Upper lobe of left lung (tissue), 6 donors: ENCODE results near the gene PLEKHH3. TPM values are rescaled to one million over a fixed set of nuclear protein-coding genes. Genes with fewer than 3 reads are reported as not detected.
A peak's percentile ranks its signal among the peaks of the same experiment; 100 is the strongest.

Experiments
- ATAC-seq, 2 donors: fragments of 200-7000 bp; cut with Tn5 transposase; one replicate each; pipeline ENCODE4 v1.9.1; 2022; ENCODE audit warnings: mild to moderate bottlenecking in 2 of 2, moderate library complexity in 2 of 2; ENCODE audit not compliant: low FRiP score in 2 of 2
- DNase-seq, 2 donors: peaks; one replicate each; pipeline ENCODE4 v3.0.0-alpha.2; 2019 to 2020
- H3K27ac ChIP-seq, 4 donors: fragments of 200-600 bp; sonication (generic); one replicate each; pipeline ENCODE4 v1.5.1; 2016 to 2019
- H3K27me3 ChIP-seq, 4 donors: fragments of 200-600 bp; sonication (generic); one replicate each; pipeline ENCODE4 v1.5.1; 2017 to 2019
- H3K36me3 ChIP-seq, 4 donors: fragments of 200-600 bp; sonication (generic); one replicate each; pipeline ENCODE4 v1.5.1; 2016 to 2019
- H3K4me1 ChIP-seq, 4 donors: fragments of 200-600 bp; sonication (generic); one replicate each; pipeline ENCODE4 v1.5.1; 2018 to 2019
- H3K4me3 ChIP-seq, 4 donors: fragments of 200-600 bp; sonication (generic); one replicate each; pipeline ENCODE4 v1.5.1; 2017 to 2019; ENCODE audit warnings: mild to moderate bottlenecking in 2 of 4, moderate library complexity in 1 of 4
- H3K9me3 ChIP-seq, 4 donors: fragments of 200-600 bp; sonication (generic); one replicate each; pipeline ENCODE4 v1.5.1; 2018 to 2019
- CTCF ChIP-seq, 6 experiments: fragments of 450-650 bp in 4 of 6; fragments of 200-600 bp in 2 of 6; sonication (generic) in 2 of 6; IDR thresholded peaks; one replicate each; pipeline ENCODE4 v1.5.1; 2016 to 2019; ENCODE audit warnings: antibody characterized with exemption in 6 of 6
- EP300 ChIP-seq, 4 donors: sonication (generic); formaldehyde crosslinking; IDR thresholded peaks; one replicate each; pipeline ENCODE4 v1.5.1; 2017; ENCODE audit warnings: antibody characterized with exemption in 4 of 4, control low read depth in 2 of 4
- POLR2A ChIP-seq, 4 donors: fragments of 450-650 bp; IDR thresholded peaks; one replicate each; pipeline ENCODE4 v1.5.1; 2016 to 2017; ENCODE audit warnings: antibody characterized with exemption in 4 of 4, mild to moderate bottlenecking in 2 of 4
- POLR2AphosphoS5 ChIP-seq, 2 donors: sonication (generic); formaldehyde crosslinking; IDR thresholded peaks; one replicate each; pipeline ENCODE4 v1.5.1; 2017; ENCODE audit warnings: antibody characterized with exemption in 2 of 2
- WGBS, 2 donors: methylation state at CpG; one replicate each; pipeline ENCODE4 v1.1.5; 2017 to 2018; 5-methylcytosine and 5-hydroxymethylcytosine counted together
- total RNA-seq, 6 donors: library from RNA; depleted of rRNA in 4 of 6; stranded (reverse); fragments of >200 nt in 4 of 6; gene quantifications; one replicate each; pipeline versions ENCODE4 v1.1.0 to v1.2.1, GENCODE V29; 2016 to 2021
- donor health status: DM: no; HTN: no; CAD: no; lungs with moderate emphysema.
- donor health status: DM: no; HTN: yes; CAD: no; lungs with severe emphysema.

Gene PLEKHH3
- total RNA-seq, 6 donors from 2014 or later, result 18.4 to 93.2 (median 28.4) TPM

- DNase-seq (no peak), ATAC-seq (no peak)
- no peak for TF ChIP-seq POLR2A (IDR thresholded peaks at IDR 0.05)
- TF ChIP-seq EP300 (IDR thresholded peaks at IDR 0.05), result no peak
- no peak for TF ChIP-seq CTCF (IDR thresholded peaks at IDR 0.05)
- TF ChIP-seq POLR2AphosphoS5 (IDR thresholded peaks at IDR 0.05), result no peak
- H3K9me3 ChIP-seq, result no peaks in the 10 kb centered on the region
- H3K27ac ChIP-seq, result no peak overlapping the region
- no peaks in the 10 kb centered on the region for H3K27me3 ChIP-seq
- H3K36me3 ChIP-seq, result peaks cover 13 to 77% (median 28%) of the 10 kb centered on the region in 4 donors
- no peaks in the 10 kb centered on the region for H3K4me1 ChIP-seq
- 93% methylated on average over 14 to 19 of the region's 19 CpGs for WGBS, 2 donors
- H3K4me3 ChIP-seq, result no peak overlapping the region
Measured at GRCh38 chr17:42697108-42697811, 20.5 kb upstream of the PLEKHH3 start.

GRCh38 chr17:42695500-42695899 is 18.7 kb upstream of the PLEKHH3 start:
- Histone ChIP-seq H3K36me3 (peaks cover 8 to 72% (median 16%) of the 10 kb centered on the region in 4 donors), H3K4me1 (no peaks in the 10 kb centered on the region), H3K27ac (no peak overlapping the region), H3K4me3 (no peak overlapping the region), H3K27me3 (no peaks in the 10 kb centered on the region), H3K9me3 (no peaks in the 10 kb centered on the region)
- ATAC-seq (no peak), DNase-seq (peak in 1 of 2 donors; percentile 59)
- no peak for TF ChIP-seq POLR2AphosphoS5 (IDR thresholded peaks at IDR 0.05)
- 89 to 95% methylated on average over 10 to 18 of the region's 20 CpGs for WGBS, 2 donors

- 93 to 98% methylated on average over 3 of the region's 3 CpGs for WGBS, 2 donors
- H3K36me3 ChIP-seq, result peaks cover 8 to 73% (median 17%) of the 10 kb centered on the region in 4 donors
Measured at GRCh38 chr17:42694524-42694923, 17.7 kb upstream of the PLEKHH3 start.

GRCh38 chr17:42692489-42692888 is 15.7 kb upstream of the PLEKHH3 start:
- WGBS, 2 donors, result 86 to 91% methylated on average over 10 to 11 of the region's 11 CpGs
- H3K9me3 ChIP-seq, result no peaks in the 10 kb centered on the region
- ATAC-seq (no peak), DNase-seq (no peak)
- no peak for TF ChIP-seq CTCF (IDR thresholded peaks at IDR 0.05)
- no peak for TF ChIP-seq EP300 (IDR thresholded peaks at IDR 0.05)
- no peak overlapping the region for H3K27ac ChIP-seq
- no peak overlapping the region for H3K4me3 ChIP-seq
- no peaks in the 10 kb centered on the region for H3K4me1 ChIP-seq
- H3K27me3 ChIP-seq, result no peaks in the 10 kb centered on the region
- peaks cover 8 to 70% (median 15%) of the 10 kb centered on the region in 4 donors for H3K36me3 ChIP-seq

More at GRCh38 chr17:42694524-42694923, 17.7 kb upstream of the PLEKHH3 start:
- DNase-seq (no peak), ATAC-seq (no peak)
- H3K9me3 ChIP-seq, result no peaks in the 10 kb centered on the region
- TF ChIP-seq EP300 (IDR thresholded peaks at IDR 0.05), result no peak
- no peak for TF ChIP-seq POLR2AphosphoS5 (IDR thresholded peaks at IDR 0.05)
- no peak for TF ChIP-seq POLR2A (IDR thresholded peaks at IDR 0.05)
- TF ChIP-seq CTCF (IDR thresholded peaks at IDR 0.05), result no peak
- no peak overlapping the region for H3K4me3 ChIP-seq
- H3K27ac ChIP-seq, result no peak overlapping the region
- no peaks in the 10 kb centered on the region for H3K4me1 ChIP-seq
- no peaks in the 10 kb centered on the region for H3K27me3 ChIP-seq

GRCh38 chr17:42691021-42691545 is 14.3 kb upstream of the PLEKHH3 start:
- DNase-seq (no peak), ATAC-seq (no peak)
- no peak overlapping the region for H3K4me3 ChIP-seq
- H3K27me3 ChIP-seq, result no peaks in the 10 kb centered on the region
- H3K4me1 ChIP-seq, result no peaks in the 10 kb centered on the region
- WGBS, 2 donors, result 90 to 94% methylated on average over 7 to 12 of the region's 12 CpGs
- H3K27ac ChIP-seq, result no peak overlapping the region
- TF ChIP-seq EP300 (IDR thresholded peaks at IDR 0.05), result no peak
- TF ChIP-seq POLR2AphosphoS5 (IDR thresholded peaks at IDR 0.05), result no peak
- TF ChIP-seq CTCF (IDR thresholded peaks at IDR 0.05), result no peak
- no peak for TF ChIP-seq POLR2A (IDR thresholded peaks at IDR 0.05)
- no peaks in the 10 kb centered on the region for H3K9me3 ChIP-seq
- H3K36me3 ChIP-seq, result peaks cover 1 to 62% (median 12%) of the 10 kb centered on the region in 4 donors
